HG03378 (cell line): ENCODE data around the gene KLF6.
"Not testable (repeated sequence)": the region's sequence is repeated elsewhere in the genome, so short reads cannot be mapped to it uniquely, and the experiment has no call there.

Experiments
- ATAC-seq: cut with Tn5 transposase; IDR thresholded peaks from one replicate; pipeline ENCODE4 v1.9.1; 2021; ENCODE audit warnings: mild to moderate bottlenecking, moderate library complexity; ENCODE audit not compliant: unreplicated experiment

Gene KLF6

DNA sequence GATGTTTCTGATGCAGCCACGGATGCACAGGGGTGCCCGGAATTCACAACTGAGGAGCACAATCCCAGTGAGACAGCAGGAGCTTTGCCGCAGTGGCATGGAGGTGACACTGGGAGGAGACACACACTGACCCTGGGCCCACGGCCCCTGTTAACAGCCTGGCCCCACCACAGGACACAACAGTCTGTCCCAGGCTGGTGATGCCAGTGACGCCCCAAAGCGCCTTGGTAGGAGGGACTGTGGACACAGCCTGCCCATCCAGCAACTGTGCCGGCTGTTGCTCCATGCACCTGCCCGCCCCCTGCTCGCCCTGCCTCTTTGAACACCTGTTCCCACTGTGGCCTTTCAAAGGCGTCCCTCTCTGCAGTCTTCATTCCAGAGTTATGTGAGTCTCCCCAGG, 49.8 kb downstream of the KLF6 start:
- no peak for ATAC-seq

DNA sequence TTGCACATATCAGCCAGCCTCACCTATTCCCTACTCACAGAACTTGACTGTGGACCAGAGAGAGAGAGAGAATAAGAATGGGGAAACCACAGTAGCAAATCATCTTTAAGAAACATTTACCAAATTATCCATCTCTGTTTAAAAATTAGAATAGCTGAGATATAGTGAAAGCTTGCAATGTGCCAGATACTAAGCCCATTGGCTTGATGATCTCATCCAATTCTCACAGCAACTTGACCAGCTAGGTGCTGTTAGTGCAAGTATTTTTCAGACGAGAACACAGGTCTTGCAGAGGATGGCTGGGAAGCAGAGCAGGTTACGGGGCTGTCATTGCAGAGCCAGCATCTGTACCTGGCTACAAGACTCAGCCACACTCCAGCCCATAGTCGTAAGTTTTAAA, 50.9 kb downstream of the KLF6 start:
- ATAC-seq: no peak

GRCh38 chr10:3732183-3732582, 52.8 kb downstream of the KLF6 start:
- ATAC-seq: not testable (repeated sequence)

- ATAC-seq: no peak
Measured at GRCh38 chr10:3729397-3729976, 55.5 kb downstream of the KLF6 start.

GRCh38 chr10:3728563-3728962, 56.4 kb downstream of the KLF6 start:
- ATAC-seq: no peak

- no peak for ATAC-seq
Measured at GRCh38 chr10:3727268-3727667, 57.7 kb downstream of the KLF6 start.
